HG03442 (cell line): Measurements from ENCODE around the gene ETS1.

Experiments used
- ATAC-seq: cut with Tn5 transposase; IDR thresholded peaks from one replicate; pipeline ENCODE4 v1.9.1; 2021; ENCODE audit warnings: mild to moderate bottlenecking, moderate library complexity; ENCODE audit not compliant: unreplicated experiment

The ETS1 gene

GRCh38 chr11:128619007-128619406 lies 31.6 kb upstream of the ETS1 start:
- ATAC-seq, result no peak

GRCh38 chr11:128618603-128619002 lies 31.2 kb upstream of the ETS1 start:
- ATAC-seq, result no peak

- ATAC-seq, result no peak
Observed at GRCh38 chr11:128616161-128616560, 28.8 kb upstream of the ETS1 start.

- ATAC-seq, result no peak
Observed at GRCh38 chr11:128615612-128616011, 28.3 kb upstream of the ETS1 start.

GRCh38 chr11:128615076-128615475 lies 27.7 kb upstream of the ETS1 start:
- ATAC-seq, result no peak

GRCh38 chr11:128614026-128614425 lies 26.7 kb upstream of the ETS1 start:
- ATAC-seq, result no peak

DNA sequence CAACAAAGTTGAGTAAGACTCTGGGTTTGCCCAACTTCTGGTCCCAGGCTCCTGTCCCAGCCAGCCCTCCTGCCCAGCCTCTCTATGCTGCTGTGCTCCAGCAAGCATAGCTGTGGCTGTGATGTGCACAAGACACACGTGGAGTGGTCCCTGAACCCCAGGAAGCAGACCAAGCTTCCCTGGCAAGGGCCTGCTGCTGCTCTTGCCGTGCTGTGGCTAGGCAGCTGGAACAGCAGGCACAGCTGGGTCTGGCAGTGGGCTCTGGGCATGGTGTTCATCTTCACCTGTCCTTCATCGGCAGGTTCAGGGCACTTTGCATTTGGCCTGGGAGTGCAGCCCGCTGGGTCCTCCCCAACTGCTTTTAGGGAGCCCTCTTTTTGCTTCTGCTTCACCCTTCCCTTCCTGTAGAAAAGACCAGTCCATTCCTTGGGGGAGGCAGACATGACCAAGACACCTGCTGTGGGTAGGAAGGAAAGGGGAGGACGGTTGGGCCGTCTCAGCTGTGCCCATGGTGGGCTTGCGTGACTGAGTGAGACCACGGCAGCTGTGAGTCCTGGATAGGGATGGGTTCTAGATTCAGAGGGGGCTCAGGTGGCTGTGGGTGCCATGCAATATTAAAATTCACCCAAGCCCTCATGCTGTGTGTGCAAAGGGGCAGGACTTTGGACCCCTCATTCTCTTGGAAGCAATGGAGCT lies 26.1 kb upstream of the ETS1 start:
- ATAC-seq, result no peak

DNA sequence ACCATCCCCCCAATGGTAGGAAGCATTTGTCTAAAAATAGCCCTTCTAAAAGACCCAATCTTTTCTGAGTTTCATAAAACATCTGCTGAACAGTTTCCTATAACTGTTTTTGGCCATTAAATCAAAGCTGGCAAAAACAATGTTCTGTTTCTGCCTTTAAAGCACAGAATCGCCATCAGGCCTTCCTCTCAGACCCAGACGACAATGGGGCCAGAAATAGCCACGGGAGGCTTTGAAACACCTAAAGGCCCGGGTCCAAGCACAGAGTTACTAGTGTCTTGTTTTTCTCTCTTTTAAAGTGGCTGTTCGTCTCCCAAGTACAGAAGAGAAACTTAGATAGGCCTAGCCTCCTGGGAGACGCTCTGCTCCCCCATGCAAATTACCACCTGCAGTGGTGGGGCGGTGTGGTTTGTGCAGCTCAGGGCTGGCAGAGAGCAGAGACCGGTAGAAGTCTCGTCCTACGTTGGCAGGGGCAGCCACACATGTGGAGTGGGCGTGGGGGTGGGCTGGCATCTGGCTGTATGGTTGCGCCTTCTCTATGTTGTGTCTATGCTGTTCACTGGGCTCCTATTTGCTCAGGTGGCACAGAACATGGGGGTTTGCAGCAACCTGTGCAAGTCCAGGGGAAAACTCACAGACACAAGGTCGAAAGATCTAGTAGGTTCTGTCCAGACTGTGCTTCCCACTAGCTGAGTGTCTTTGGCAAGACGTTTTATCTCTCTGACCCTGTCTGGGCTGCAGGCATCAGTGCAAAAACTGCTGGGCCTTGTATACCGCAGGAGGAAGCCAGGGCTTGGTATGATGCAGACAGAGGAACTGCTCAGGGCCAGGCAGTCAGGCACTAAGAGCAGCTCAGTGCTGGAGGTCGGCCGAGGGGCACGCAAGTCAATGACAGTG lies 23.6 kb upstream of the ETS1 start:
- ATAC-seq, result peak; percentile 97

DNA sequence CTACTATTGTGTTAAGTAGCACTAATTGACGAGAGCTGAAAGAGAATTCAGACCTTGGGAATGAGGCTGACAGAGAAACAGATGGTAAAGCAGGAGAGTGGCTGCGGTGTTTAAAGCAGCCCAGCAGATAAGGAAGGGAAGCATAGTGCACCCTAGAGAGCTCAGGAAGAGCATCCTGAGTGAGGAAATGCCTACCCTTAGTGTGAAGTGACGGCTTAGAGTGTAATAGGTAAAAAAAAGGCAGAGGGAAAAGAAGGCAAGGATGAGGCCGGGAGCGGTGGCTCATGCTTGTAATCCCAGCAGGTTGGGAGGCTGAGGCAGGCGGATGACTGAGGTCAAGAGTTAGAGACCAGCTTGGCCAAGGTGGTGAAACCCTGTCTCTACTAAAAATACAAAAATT lies 22.4 kb upstream of the ETS1 start:
- ATAC-seq, result no peak

DNA sequence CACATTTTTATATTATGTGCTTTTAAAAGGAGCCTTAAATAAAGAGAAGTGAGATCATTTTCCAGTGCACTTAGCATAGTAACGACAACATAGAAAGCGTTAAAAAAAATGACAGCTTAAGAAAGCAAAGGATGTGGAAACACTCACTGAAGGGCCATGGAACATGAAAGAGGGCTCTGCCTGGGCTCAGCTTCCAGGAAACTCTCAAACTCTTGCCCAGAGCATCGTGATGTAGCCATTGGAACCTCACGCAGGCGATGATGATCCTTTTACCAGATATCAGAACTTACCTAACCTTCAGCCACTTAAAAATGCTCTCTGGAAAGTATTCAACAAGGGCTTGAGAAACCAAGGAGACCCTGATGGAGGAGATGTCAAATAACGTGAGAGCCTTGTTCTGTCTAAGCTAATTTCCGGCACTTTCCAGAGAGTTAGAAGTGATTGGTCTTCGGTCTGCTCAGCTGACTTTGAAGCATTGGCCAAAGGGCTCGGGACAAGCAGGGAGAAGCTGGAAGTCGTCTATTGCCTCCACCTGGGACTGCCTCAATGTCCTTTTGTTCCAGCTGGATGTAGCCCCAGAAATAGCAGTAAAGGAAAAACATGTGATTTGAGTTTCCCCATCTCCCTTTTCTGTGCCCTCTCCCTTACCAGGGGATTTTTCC lies 21.5 kb upstream of the ETS1 start:
- no peak for ATAC-seq

DNA sequence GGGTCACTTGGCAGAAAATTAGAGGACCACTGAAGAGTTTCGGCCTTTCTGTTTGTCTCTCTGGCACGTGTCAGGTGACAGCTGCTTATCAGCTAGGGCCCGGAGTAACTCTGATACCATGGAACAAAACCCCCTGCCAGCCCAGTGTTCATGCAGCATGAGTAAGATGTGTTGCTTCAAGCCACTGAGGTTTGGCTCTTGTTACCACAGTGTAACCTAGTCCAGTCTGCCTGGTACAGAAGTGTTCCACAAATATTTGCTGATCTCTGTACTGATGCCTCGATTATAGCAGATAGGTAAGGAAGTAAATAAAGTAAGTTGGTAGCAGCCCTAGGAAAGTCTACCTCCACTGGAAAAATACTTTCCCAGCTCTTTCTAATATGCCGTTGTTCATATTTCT lies 20.5 kb upstream of the ETS1 start:
- no peak for ATAC-seq

GRCh38 chr11:128604723-128605122 lies 17.4 kb upstream of the ETS1 start:
- no peak for ATAC-seq

DNA sequence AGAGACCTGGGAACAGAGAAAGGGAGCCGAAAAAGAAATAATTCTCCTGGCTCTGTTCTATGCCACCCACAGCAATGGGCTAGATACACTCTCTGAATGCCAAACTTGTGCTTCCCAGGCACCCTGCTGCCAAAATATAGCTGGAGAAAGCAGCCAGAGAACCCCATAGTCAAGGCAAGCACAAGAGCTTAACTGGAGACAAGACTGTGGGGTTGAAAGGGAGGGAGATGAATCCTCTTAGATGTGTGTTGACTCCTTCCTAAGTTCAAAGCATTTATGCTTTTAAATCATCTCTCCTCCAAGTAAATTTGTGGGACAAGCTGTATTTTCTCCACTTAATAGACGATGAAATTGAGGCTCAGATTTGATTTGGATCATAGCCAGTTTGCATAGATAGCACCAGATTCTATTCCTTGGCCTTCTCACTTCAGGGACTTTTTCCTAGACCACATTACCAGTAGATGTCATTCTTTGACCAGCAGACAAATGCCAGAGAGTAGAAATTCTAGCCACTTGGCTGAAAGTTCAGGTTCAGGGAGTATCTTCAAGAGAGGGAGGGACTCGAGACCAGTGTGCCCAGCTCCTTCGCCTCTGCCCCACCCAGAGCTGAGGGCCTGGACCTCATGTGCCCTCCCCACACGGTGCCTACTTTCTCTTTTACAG lies 16.5 kb upstream of the ETS1 start:
- ATAC-seq, result peak; percentile 47

DNA sequence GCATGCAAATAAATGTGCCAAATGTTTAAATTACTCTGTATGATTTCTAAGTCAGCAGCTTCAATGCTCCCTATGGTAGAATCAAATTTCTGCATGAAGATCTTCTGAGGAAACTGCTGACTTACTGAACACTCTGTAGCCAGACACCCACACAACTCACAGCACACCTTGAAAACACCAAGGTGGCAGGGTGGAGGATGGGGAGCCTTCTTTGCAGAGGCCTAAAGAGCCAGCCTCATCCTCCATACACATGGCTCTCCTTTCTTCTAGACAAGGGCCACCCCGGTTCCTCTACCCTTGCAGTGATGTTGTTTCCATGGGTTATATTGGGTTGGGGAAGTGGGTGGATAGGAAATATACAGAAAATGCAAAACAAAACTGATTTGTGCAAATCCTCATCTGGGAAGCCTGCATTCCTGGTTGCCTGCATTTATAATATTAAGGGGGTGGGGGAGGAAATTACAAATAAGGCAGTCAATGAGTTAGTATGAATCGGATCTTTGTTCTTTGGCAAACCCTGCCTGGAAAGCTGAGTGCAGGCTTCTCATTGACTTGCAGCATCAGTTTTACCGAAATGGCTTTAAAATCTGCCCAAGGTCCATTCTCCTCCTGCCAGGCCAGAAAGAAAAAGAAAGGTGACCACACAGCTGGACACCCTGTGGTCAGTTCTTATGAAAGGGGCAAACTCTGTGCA lies 15.8 kb upstream of the ETS1 start:
- no peak for ATAC-seq

DNA sequence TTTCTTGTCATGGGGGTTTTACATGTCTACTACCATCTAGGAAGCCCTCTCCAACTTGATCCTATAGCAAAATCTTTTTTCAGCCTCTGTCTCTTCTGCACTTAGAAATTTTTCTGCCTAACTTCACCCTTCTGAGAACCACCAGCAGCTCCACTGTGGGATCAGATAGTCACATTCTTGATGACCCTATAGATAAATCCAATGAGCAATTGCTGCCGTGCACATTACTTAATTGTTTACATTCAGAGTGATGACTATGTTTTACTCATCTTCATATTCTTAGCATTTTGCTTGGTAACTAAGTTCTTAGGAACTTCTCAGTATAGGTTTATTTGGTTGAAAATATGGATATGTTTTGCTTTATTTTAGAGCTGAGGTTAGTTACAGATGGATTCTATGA lies 12.4 kb upstream of the ETS1 start:
- no peak for ATAC-seq

DNA sequence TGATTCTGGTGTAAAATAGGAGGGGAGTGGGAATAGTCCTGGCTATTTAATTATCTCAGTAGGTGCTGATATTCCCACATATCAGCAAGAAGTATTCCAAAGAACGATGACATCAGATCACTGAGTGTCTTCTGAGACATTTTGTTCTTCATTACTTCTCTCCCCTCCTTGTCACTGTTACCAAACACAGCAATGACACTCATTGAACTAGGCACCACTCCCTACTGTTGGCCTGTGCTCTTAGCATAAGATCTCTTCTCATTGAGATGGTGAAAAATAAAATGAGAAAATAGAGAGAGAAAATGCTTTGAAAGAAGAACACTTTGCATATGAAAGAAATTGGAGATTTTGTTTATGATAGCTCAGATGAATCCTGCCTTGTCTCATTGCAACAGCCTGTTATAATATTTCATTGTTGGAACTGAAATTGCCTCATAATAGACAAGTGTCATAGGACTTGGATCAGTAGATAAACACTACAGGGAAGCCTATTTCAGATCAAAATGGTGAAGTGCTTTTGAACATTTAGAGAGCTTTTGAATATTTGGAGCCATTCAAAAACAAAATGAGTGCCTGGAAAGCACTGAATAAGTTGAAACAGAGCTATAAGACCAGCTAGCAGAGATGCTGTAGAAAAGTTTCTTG lies 11.3 kb upstream of the ETS1 start:
- no peak for ATAC-seq

DNA sequence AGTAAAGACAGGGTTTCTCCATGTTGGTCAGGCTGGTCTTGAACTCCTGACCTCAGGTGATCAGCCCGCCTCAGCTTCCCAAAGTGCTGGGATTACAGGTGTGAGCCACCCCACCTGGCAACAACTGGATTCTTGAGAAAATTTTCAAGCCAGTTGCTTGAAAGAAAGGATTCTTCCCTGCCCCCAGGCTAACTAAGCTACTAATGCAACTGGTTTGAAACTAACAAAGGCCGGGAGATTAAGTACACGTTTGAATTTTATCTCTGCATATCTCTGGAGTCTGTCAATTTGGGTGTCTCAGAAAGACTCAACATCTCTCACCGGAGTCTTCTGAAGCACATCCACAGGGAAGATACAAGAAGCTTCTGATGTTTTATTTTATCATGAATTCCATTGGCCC lies 10.7 kb upstream of the ETS1 start:
- no peak for ATAC-seq

GRCh38 chr11:128597209-128597608 lies 9.9 kb upstream of the ETS1 start:
- ATAC-seq, result no peak

GRCh38 chr11:128596250-128596649 lies 8.9 kb upstream of the ETS1 start:
- ATAC-seq, result no peak

DNA sequence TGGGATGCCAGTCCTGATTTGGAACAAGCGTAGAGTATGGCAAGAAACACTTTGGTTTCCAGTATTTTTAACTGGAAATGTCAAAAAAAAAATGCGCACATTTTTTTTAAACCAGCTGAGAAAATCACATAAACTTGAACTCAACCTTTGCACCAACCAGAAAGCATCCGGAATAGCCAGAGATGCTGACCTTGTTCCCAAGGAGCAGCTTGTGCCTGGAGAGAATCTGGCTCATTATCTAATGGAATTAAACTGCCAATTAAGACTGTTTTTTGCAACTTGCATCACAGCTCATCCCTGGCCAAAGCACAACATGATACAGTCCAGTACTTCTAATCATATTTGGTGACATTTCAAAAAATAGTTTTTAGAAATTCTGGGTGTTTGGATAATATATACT lies 8.4 kb upstream of the ETS1 start:
- ATAC-seq, result no peak
